ENCODE measurements around the gene SART3.
"Not testable (repeated sequence)": the region's sequence is repeated elsewhere in the genome, so short reads cannot be mapped to it uniquely, and the experiment has no call there.

Gene SART3

GRCh38 chr12:108561852-108562347 lies 927 bp upstream of the SART3 start:
- DNase-seq = peak; percentile 29

DNA sequence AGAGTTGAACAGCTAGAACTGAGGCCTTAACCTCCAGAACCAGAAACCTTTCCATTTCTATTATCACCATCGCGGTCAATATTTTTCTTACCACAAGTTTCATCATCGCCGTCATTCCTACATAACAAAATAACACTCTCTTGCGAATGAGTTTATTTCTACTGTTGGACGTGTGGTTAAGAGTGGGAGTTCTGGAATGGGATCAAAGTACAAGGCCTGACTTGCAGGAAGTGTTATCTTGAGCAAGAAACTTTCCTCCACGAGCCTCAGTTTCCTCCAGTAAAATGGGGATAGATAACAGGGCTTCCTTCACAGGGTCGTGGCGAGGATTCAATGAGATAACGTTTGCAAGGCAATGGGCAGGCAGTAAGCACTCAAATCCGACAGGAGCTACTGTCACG lies 652 bp downstream of the SART3 start:
- DNase-seq = no peak

DNA sequence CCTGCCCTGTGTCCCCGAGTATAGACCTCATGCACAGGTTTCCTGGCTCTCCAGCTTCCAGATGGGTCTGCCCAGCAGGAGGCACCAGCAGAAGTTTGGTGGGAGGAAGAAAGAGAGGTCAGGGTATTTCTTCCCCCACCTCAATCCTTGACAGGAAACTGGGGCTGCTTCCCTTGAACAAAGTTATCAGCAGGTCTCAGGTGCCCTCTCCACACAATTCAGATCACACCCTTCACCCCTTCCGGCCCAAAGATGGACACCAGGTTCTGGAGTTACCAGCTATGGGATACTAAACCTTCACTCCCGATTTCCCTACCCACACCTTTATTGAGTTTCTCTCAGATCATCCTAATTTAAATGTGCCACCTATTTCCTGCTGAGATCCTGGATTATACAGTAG lies 1.2 kb downstream of the SART3 start:
- DNase-seq = peak; percentile 26

DNA sequence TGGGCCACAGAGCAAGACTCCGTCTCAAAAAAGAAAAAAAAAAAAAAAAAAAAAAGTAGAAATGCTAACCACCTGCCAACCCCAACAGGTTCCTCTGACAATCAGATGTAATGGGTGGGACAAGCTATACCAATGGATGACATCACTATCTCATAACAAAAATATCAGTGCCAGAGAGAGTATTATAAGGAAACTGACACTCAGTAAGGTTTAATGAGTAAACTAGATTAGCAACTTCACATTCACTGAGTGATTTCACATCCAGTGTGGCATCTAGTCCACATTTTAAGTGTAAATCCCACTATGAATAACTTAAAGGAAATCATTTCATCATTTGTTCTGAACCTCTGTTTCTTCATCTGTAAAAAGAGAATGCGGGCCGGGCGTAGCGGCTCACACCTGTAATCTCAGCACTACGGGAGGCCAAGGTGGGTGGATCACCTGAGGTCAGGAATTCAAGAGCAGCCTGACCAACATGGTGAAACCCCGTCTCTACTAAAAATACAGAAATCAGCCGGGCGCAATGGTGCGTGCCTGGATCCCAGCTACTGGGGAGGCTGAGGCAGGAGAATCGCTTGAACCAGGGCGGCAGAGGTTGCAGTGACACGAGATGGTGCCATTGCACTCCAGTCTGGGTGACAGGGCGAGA lies 1.8 kb downstream of the SART3 start:
- DNase-seq = peak; percentile 70

DNA sequence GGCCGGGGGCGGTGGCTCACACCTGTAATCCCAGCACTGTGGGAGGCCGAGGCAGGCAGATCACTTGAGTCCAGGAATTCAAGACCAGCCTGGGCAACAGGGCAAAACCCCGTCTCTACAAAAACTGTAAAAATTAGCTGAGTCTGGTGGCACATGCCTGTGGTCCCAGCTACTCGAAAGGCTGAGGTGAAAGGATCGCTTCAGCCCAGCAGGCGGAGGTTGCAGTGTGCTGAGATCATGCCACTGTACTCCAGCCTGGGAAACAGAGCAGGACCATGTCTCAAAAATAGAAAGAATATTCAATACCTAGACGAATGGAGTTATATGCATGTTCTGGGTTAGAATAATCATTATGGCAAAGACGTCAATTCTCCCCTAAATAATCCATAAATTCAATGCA lies 5.6 kb downstream of the SART3 start:
- not testable (repeated sequence) for DNase-seq

DNA sequence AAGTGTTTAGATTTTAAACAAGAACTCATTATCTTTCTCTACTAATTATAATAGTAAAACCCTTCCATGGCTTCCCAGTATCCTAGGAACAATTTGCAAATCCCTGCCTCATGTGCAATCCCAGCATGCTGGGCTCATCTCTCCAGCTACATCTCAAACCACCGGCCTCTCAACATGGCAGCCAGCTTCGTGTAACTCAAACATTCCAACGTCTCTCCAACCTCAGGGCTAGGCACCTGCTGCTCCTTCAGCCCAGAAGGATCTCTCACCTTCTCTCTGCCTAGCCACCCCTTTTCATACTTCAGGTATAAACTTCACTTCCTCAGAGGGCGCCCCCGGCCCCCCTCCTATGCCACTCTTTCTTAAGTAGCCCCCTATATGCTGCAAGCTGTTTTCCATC lies 7.2 kb downstream of the SART3 start:
- no peak for DNase-seq

GRCh38 chr12:108551535-108551934 lies 9.4 kb downstream of the SART3 start:
- DNase-seq = no peak

DNA sequence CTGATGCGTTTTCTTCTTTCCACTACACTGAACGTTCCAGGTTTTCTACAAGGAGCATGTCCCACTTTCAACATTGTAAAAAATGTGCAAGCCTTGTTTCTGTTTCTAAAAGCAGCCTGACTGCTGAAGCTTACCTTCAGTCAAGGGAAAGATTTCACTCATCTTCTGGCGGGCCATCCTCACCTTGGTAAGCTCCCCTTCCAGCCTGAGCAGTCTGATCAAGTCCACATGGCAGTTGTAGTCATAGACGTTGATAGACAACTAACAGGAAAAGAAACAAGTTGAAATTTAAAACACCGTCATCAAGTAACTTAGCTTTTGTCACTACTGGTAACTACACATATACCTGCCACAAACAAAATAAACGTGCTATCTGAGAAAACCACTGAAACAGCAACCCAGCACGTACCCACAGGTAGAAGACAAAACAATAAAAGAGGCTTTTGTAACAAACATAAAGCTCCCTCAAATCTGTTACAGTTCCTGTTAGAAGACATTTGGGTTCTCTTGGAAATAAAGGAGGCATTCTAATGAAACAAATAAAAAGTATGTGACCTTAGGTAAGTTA lies 11.9 kb downstream of the SART3 start:
- DNase-seq = no peak

GRCh38 chr12:108547686-108548085 lies 13.3 kb downstream of the SART3 start:
- DNase-seq = no peak

- no peak for DNase-seq
These were observed 17.3 kb downstream of the SART3 start for GRCh38 chr12:108543652-108544051.

- DNase-seq = no peak
These were observed 18.7 kb downstream of the SART3 start for GRCh38 chr12:108542320-108542719.

DNA sequence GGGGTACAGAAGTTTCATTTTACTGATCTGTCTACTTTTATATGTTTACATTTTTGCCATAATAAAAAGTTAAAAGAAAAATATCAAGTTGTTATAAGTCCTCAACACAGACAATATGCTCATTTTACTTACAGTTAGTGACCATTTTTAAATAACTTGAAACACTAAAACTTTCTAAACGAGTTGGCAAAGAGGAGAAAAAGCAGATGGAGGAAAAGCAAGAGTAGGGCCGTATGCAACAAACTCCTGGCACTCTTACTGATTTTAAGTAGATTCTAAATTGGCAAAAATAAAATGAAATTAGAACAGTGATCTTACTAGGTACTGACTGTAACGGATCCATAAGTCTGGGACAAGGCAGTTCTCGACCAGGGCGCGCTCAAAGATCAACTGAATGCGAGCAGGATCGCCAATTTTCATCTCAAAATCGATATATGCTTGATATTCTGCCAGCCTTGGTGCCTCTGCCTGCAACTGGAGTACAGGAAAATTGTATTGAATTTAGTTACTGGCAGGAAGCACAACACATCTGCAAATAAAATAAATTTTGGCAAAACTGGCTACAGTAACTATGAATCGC lies 22.3 kb downstream of the SART3 start:
- DNase-seq = no peak

DNA sequence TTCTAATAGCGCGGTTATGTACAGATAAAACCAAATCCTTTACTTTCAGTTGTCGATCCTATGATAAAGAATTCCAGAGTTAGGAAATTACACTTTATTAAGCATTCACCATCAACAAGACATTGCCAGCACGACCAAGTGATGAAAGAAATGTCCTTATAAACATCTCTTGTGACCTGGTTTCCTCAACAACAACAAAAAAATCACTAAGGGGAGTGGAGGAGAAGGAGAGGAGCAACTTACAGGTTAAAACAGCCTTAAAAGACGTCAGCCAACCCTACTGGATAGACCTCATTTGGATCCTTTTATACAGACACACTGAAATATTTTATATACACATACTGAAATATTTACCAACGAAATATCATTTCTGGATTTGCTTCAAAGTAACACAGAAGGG lies 22.8 kb downstream of the SART3 start:
- DNase-seq = no peak

GRCh38 chr12:108531929-108532848 lies 28.8 kb downstream of the SART3 start:
- DNase-seq = no peak

- no peak for DNase-seq
These were observed 30.8 kb downstream of the SART3 start for GRCh38 chr12:108530161-108530560.

DNA sequence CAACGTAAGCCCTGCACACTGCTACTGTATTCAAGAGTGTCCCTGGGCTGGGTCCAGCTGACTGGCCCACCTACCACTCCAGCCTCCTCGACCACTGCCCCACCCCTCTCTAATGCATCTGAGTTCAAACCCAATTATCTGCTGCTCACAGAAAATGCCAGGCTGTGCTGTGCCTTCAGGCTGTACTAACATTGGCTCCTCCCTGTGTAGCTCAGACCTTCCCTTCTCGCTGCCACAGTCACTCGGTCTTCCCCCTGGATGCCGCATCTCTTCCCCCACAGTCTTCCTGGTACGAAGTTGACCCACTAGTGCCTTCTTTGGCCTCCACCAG lies 33.8 kb downstream of the SART3 start:
- no peak for DNase-seq

GRCh38 chr12:108526482-108527165 lies 34.3 kb downstream of the SART3 start:
- DNase-seq = no peak

GRCh38 chr12:108525681-108526080 lies 35.3 kb downstream of the SART3 start:
- no peak for DNase-seq

GRCh38 chr12:108523365-108523764 lies 37.6 kb downstream of the SART3 start:
- no peak for DNase-seq

DNA sequence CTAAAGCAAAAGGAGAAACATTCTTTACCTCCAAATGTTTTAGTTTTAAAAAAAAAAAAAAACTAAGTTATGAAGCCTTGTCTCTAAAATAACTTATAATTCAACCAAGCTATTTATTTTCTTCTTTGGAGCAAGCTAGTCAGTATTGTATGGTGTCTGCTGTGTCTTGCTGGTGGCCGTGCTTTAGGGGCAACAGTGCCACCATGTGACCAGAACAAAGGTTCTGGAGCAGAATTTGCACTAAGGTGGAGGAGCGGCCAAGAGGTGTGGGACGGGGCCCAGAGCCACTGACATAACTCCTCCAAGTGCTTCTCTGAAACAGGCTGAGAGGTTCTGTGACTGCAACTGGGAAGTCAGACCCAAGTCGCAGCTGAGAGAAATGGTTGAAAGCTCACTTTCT lies 41.4 kb downstream of the SART3 start:
- peak; percentile 17 for DNase-seq

DNA sequence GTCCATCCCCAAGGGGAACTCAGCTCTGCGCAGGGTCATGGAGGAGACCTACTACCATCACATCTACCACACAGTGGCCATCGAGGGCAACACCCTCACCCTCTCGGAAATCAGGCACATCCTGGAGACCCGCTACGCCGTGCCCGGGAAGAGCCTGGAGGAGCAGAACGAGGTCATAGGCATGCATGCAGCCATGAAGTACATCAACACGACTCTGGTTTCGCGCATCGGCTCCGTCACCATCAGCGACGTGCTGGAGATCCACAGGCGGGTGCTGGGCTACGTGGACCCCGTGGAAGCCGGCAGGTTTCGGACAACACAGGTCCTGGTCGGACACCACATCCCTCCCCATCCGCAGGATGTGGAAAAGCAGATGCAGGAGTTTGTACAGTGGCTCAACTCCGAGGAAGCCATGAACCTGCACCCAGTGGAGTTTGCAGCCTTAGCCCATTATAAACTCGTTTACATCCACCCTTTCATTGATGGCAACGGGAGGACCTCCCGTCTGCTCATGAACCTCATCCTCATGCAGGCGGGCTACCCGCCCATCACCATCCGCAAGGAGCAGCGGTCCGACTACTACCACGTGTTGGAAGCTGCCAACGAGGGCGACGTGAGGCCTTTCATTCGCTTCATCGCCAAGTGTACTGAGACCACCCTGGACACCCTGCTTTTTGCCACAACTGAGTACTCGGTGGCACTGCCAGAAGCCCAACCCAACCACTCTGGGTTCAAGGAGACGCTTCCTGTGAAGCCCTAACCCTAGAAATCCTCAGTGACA lies 42.1 kb downstream of the SART3 start:
- DNase-seq = no peak

DNA sequence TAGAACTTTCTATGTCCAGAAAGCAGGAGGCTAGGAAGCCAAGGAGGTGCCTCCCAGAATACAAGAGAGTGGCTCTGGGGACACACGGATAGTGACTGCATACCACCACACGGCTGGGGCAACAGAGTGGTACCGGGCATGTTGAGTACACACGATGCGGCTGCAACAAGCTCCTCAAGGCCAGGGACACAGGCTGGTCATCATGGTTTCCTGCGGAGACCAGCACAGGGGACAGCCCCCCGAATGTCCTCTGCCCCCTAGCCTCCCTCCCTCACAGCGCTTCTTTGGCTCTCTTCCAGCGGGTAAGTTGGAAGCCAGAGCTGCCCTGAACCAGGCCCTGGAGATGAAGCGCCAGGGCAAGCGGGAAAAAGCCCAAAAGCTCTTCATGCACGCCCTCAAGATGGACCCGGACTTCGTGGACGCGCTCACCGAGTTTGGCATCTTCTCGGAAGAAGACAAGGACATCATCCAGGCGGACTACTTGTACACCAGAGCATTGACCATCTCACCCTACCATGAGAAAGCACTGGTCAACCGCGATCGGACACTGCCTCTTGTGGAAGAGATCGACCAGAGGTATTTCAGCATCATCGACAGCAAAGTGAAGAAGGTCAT lies 42.8 kb downstream of the SART3 start:
- DNase-seq = no peak

All from activated CD4-positive, alpha-beta T cell treated with anti-CD3 and anti-CD28 coated beads, Interleukin-10, Interleukin-2, amounts not matched to agents 100 ng/mL and 50 ng/mL, durations not matched to agents 16 hours and 8 hours (primary cell).